ELF-1 (cell line): ENCODE data around the gene EVL.
"Not testable (repeated sequence)": the region's sequence is repeated elsewhere in the genome, so short reads cannot be mapped to it uniquely, and the experiment has no call there.

Experiments used
- DNase-seq: peaks from one replicate; pipeline ENCODE4 v3.0.0-alpha.2; 2016; ENCODE audit warnings: low read depth, low spot score

The EVL gene

GRCh38 chr14:100165831-100166440, 100.7 kb downstream of the EVL start:
- no peak for DNase-seq

- DNase-seq = no peak
Measured at GRCh38 chr14:100168506-100168905, 103.3 kb downstream of the EVL start.

DNA sequence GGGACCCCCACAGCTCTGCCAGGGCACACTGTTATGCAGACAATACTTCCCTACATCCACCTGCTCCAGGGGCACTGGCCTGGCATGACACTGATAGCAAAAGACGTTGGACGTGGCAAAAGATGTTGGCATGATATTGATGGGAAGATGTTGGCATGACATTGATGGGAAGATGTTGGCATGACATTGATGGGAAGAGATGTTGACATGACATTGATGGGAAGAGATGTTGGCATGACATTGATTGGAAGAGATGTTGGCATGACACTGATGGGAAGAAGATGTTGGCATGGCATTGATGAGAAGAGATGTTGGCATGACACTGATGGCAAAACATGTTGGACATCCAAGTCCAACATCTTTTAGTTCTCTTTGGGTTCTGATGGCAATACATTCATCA, 105.7 kb downstream of the EVL start:
- no peak for DNase-seq

GRCh38 chr14:100172811-100173210, 107.6 kb downstream of the EVL start:
- no peak for DNase-seq

GRCh38 chr14:100173353-100173752, 108.1 kb downstream of the EVL start:
- DNase-seq = no peak

- peak; percentile 36 for DNase-seq
Measured at GRCh38 chr14:100176811-100177327, 111.6 kb downstream of the EVL start.

DNA sequence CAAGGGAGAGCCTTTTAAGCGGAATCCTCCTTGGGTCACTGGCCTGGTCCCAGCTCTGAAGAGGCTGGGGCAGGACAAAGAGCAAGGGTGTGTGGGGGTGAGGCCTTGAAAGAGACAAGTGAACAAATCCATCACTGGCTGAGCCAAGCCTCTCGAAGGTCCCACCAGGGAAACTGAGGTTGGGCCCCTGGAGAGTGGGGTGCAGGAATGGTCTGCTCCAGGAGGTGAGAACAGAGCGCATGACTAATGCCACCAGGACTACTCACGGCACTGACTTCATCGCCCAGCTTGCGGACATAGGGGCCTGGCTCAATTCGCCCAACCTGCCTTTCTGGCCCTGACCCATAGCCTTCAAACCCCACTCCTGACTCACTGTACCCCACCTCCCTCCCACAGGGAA, 113.5 kb downstream of the EVL start:
- no peak for DNase-seq

GRCh38 chr14:100180671-100181070, 115.4 kb downstream of the EVL start:
- not testable (repeated sequence) for DNase-seq

GRCh38 chr14:100181876-100182551, 116.8 kb downstream of the EVL start:
- not testable (repeated sequence) for DNase-seq

GRCh38 chr14:100187247-100187833, 122.1 kb downstream of the EVL start:
- no peak for DNase-seq

DNA sequence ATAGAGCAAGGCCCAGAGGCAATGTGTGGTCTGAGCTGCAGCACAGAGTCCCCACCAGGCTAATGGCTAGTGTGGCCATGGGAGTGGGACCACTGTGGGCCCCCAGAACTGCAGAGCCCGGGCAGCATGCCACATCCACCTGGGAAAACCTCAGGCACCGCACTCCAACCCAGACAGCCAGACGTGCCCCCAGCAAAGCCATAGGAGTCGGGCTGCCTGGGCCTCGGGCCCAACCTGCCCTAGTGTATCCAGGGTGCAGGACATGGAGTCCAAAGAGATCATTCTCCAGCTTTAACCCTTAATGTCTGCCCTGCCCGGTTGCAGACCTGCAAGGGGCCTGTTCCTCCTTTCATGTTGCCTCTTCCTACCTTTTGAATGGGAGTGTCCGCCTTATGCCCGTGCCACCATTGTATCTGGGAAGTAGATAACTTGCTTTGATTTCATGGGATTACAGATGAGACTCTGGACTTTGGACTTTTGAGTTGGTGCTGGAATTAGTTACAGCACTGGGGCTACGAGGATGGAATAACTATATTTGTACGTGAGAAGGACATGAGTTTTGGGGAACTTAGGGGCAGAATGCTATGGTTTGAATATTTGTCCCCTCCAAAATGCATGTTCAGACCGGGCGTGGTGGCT, 123.3 kb downstream of the EVL start:
- DNase-seq = no peak

DNA sequence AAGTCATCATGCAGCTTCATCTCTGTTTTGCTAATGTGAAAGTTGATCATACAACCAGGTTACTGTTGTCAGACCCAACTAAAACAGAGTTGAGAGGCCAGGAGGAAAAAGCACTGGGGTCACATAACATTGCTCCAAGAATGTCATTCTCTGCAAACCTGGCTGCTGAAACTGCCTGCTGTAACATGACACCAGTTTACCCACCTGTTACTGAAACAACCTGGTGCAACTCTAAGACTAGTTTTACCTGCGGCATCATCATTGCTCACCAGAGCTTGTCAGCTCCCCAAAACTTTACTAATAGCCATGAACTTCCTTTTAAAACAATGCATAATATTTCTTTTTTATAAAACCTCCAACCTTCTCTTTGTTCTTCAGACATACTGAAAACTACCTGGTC, 124.9 kb downstream of the EVL start:
- no peak for DNase-seq

DNA sequence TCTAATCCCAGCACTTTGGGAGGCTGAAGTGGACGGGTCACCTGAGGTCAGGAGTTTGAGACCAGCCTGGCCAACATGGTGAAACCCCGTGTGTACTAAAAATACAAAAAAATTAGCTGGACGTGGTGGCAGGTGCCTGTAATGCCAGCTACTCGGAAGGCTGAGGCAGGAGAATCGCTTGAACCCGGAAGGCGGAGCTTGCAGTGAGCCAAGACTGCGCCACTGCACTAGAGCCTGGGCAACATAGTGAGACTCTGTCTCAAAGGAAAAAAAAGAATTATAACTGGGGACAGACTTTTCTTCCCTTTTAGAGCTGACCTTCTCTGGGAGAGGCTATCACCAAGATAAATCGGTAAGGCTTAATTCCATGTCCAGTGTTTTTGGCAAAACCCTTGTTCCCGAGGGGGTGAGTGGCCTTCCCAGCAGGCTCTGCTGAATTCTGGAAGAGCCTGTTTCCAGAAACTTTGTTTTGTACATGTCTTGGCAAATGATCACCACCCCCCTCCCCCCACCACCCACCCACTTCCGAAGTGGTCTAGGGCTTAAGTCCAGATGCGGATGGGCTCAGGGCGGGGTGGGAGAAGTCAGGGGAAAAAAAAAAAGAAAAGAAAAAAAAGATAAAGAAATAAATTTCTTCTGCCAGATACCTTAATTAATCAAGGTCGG, 126.5 kb downstream of the EVL start:
- DNase-seq = no peak

- DNase-seq = no peak
Measured at GRCh38 chr14:100192250-100192671, 127.0 kb downstream of the EVL start.

DNA sequence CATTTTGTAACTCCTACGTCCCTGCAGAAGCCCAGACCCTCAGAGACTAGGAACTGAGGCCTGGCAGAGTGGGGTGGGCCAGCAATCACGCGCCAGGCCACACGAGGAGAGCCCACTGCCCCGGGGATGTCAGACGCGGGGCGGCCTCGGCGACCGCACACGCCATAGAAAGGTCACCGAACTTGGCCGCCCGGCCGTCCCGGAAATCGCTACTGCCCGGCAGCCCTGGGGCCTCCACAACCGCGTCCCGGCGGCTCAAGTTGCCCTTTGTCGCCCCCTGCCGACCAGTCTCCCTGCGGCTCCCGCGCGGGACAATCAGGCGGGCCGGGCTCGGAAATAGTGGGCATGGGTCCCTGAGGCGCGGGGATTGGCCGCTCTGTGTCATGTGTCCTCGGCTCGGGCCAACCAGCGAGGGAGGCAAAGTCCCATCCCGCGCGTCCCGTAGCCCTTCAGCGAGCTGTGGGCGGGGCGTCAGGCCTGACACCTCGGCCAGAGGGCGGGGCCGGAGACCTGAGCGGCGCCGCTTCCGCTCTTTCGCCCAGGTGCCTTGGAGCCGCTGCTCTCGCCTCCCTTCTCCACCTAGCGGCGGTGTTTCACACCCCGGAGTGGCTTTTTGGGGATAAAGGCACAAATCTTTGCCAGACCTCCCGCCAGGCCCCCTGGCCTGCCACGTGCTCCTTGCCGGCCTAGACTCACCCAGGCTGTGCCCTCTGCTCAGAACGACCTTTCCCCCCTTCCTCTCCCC, 127.6 kb downstream of the EVL start:
- DNase-seq = peak; percentile 100
